22Rv1 (cell line): ENCODE results near the gene EXD3.

Experiments used
- ZFX ChIP-seq: fragments of 450-650 bp; IDR thresholded peaks from 2 replicates; pipeline ENCODE4 v1.6.1; 2017; ENCODE audit warnings: antibody characterized with exemption, borderline replicate concordance
- TF ChIP-seq, protein P1 (sequence below): fragments of 450-650 bp; IDR thresholded peaks from 2 replicates; pipeline ENCODE4 v1.5.1; 2017; ENCODE audit warnings: mild to moderate bottlenecking

DNA sequence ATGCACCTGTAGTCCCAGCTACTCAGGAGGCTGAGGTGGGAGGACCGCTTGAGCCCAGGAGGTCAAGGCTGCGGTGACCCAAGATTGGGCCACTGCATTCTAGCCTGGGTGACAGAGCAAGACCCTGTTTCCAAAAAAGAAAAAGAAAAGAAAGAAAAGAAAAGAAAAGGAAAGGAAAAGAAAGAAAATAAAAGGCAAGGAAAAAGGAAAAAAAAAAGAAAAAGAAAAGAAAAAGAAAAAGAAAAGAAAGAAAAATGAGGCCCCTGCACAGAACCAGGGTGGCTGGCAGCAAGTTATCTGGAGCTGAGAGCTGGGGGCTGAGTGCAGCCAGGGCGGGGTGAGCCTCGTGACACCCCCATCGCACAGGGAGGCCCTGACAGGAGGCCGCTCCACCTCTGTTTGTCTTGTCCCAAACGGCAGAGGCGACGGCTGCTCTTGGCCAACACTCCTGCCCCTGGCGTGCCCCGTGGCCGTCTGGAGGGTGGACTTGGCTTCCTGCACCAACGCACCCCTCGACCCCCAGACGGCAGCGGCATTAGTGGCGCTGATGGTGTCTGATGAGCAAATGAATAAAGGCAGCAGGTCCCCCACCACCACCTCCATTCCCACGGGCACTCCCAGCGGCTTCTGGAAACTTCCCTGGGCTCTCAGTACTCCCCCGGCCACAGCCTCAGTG lies 16.7 kb downstream of the EXD3 start:
- TF ChIP-seq, protein P1, sequence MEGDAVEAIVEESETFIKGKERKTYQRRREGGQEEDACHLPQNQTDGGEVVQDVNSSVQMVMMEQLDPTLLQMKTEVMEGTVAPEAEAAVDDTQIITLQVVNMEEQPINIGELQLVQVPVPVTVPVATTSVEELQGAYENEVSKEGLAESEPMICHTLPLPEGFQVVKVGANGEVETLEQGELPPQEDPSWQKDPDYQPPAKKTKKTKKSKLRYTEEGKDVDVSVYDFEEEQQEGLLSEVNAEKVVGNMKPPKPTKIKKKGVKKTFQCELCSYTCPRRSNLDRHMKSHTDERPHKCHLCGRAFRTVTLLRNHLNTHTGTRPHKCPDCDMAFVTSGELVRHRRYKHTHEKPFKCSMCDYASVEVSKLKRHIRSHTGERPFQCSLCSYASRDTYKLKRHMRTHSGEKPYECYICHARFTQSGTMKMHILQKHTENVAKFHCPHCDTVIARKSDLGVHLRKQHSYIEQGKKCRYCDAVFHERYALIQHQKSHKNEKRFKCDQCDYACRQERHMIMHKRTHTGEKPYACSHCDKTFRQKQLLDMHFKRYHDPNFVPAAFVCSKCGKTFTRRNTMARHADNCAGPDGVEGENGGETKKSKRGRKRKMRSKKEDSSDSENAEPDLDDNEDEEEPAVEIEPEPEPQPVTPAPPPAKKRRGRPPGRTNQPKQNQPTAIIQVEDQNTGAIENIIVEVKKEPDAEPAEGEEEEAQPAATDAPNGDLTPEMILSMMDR = no peak
- no peak for TF ChIP-seq ZFX
